Ishikawa (cell line): ENCODE measurements around the gene C1QTNF6.

Experiments
- CEBPB ChIP-seq: IDR thresholded peaks from 2 replicates; pipeline ENCODE4 v1.6.1; 2012
- CREB1 ChIP-seq: IDR thresholded peaks from 2 replicates; pipeline ENCODE4 v1.6.1; 2012; ENCODE audit warnings: low read depth
- EGR1 ChIP-seq: IDR thresholded peaks from 2 replicates; pipeline ENCODE4 v1.6.1; 2012
- EP300 ChIP-seq: IDR thresholded peaks from 2 replicates; pipeline ENCODE4 v1.6.1; 2012; ENCODE audit warnings: borderline replicate concordance
- FOXM1 ChIP-seq: IDR thresholded peaks from 2 replicates; pipeline ENCODE4 v1.6.1; 2012; ENCODE audit warnings: low read depth, borderline replicate concordance
- RAD21 ChIP-seq: IDR thresholded peaks from 2 replicates; pipeline ENCODE4 v1.6.1; 2012; ENCODE audit warnings: low read depth
- TAF1 ChIP-seq: IDR thresholded peaks from 2 replicates; pipeline ENCODE4 v1.6.1; 2012; ENCODE audit warnings: low read depth, mild to moderate bottlenecking
- TCF12 ChIP-seq: IDR thresholded peaks from 2 replicates; pipeline ENCODE4 v1.6.1; 2012; ENCODE audit warnings: low read depth
- TEAD4 ChIP-seq: IDR thresholded peaks from 2 replicates; pipeline ENCODE4 v1.6.1; 2012
- ZBTB7A ChIP-seq: IDR thresholded peaks from 2 replicates; pipeline ENCODE4 v1.6.1; 2012; ENCODE audit warnings: low read depth
- TF ChIP-seq, protein P1 (sequence below): IDR thresholded peaks from 2 replicates; pipeline ENCODE4 v1.6.1; 2012
- TF ChIP-seq, protein P2 (sequence below): IDR thresholded peaks from 2 replicates; pipeline ENCODE4 v1.6.1; 2012; ENCODE audit warnings: low read depth, mild to moderate bottlenecking
- TF ChIP-seq, protein P3 (sequence below): IDR thresholded peaks from 2 replicates; pipeline ENCODE4 v1.6.1; 2012

DNA sequence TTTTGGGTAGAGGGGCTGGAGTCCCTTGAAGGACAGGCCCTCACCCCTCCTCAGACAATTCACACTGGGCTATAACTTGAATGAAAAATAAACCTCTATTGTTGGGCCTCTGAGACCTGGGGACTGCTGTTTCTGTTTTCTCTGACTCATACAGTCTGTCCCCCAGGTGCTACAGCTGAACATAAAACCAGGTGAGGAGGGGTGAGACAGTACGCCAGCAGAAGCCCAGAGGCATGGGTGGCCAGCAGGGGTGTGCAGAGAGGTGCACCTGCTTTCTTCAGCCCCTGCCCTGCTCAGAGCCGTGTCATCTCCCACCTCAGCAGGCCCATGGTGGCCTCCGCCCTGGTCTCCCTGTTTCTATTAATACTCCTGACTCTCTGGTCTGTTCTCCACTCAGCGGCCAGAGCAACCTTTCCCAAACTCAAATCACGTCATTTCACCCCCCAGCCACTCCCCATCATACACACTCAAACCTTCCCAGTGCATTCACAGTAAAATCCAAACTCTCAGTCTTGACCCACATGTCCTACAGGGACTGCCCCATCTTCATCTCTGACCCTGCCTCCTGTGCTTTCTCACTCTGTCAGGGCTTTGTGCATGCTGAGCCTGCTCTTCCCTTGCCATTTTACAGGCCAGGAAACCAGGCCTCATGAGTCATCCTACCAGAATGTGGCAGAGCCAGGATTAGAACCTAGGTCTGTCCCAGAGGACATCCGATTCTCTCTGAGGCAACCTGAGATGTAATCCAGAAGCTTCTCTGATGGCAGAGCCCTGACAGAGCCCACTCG is 32.9 kb downstream of the C1QTNF6 start:
- TF ChIP-seq CREB1 = no peak
- TF ChIP-seq, protein P1, sequence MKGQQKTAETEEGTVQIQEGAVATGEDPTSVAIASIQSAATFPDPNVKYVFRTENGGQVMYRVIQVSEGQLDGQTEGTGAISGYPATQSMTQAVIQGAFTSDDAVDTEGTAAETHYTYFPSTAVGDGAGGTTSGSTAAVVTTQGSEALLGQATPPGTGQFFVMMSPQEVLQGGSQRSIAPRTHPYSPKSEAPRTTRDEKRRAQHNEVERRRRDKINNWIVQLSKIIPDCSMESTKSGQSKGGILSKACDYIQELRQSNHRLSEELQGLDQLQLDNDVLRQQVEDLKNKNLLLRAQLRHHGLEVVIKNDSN = no peak
- no peak for TF ChIP-seq CEBPB
- TF ChIP-seq, protein P2, sequence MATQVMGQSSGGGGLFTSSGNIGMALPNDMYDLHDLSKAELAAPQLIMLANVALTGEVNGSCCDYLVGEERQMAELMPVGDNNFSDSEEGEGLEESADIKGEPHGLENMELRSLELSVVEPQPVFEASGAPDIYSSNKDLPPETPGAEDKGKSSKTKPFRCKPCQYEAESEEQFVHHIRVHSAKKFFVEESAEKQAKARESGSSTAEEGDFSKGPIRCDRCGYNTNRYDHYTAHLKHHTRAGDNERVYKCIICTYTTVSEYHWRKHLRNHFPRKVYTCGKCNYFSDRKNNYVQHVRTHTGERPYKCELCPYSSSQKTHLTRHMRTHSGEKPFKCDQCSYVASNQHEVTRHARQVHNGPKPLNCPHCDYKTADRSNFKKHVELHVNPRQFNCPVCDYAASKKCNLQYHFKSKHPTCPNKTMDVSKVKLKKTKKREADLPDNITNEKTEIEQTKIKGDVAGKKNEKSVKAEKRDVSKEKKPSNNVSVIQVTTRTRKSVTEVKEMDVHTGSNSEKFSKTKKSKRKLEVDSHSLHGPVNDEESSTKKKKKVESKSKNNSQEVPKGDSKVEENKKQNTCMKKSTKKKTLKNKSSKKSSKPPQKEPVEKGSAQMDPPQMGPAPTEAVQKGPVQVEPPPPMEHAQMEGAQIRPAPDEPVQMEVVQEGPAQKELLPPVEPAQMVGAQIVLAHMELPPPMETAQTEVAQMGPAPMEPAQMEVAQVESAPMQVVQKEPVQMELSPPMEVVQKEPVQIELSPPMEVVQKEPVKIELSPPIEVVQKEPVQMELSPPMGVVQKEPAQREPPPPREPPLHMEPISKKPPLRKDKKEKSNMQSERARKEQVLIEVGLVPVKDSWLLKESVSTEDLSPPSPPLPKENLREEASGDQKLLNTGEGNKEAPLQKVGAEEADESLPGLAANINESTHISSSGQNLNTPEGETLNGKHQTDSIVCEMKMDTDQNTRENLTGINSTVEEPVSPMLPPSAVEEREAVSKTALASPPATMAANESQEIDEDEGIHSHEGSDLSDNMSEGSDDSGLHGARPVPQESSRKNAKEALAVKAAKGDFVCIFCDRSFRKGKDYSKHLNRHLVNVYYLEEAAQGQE = no peak
- no peak for TF ChIP-seq TAF1
- TF ChIP-seq, protein P3, sequence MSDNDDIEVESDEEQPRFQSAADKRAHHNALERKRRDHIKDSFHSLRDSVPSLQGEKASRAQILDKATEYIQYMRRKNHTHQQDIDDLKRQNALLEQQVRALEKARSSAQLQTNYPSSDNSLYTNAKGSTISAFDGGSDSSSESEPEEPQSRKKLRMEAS = no peak
- no peak for TF ChIP-seq ZBTB7A
- TF ChIP-seq EGR1 = no peak
- TF ChIP-seq TCF12 = no peak
- TF ChIP-seq RAD21 = no peak
- no peak for TF ChIP-seq FOXM1
- TF ChIP-seq TEAD4 = no peak
- TF ChIP-seq EP300 = no peak
